ENCODE results near the gene CD200R1L. TPM values are rescaled to one million over a fixed set of nuclear protein-coding genes. Genes with fewer than 3 reads are reported as not detected.

Gene CD200R1L
- total RNA-seq, 1 experiment from 2014 or later = not detected

GRCh38 chr3:112803467-112803866 lies 43.2 kb downstream of the CD200R1L start:
- ChIA-PET CTCF (no interaction called here), POLR2A (no interaction called here)
- Histone ChIP-seq H3K27ac (ENCODE audit: low read length) (no peak overlapping the region), H3K4me3 (ENCODE audit: low read depth in 2 of 2, low read length in 2 of 2) (no peak overlapping the region), H3K27me3 (ENCODE audit: control insufficient read depth, insufficient read depth, low read length) (no peaks in the 10 kb centered on the region), H3K4me1 (ENCODE audit: control insufficient read depth, insufficient read depth, low read length) (no peaks in the 10 kb centered on the region), H3K9me3 (ENCODE audit: control insufficient read depth, insufficient read depth, low read depth, low read length) (no peaks in the 10 kb centered on the region), H3K36me3 (ENCODE audit: control insufficient read depth, insufficient read depth, low read length) (no peaks in the 10 kb centered on the region)
- TF ChIP-seq REST (IDR thresholded peaks at IDR 0.05; ENCODE audit: insufficient read depth in 1 of 2, low read depth in 2 of 2, low read length in 1 of 2) = no peak
- TF ChIP-seq POLR2AphosphoS5 (IDR thresholded peaks at IDR 0.05; ENCODE audit: low read depth, low read length) = no peak
- TF ChIP-seq CTCF (IDR thresholded peaks at IDR 0.05) = no peak
- TF ChIP-seq SIN3A (IDR thresholded peaks at IDR 0.05; ENCODE audit: borderline replicate concordance, insufficient read depth, low read depth, low read length) = no peak
- no peak for TF ChIP-seq TCF7L2 (IDR thresholded peaks at IDR 0.05; ENCODE audit: low read depth, low read length)
- BruUV-seq (replicated peaks) = no TSS peak
- ATAC-seq = no peak
- no peak for DNase-seq (ENCODE audit: low read depth, low spot score)
- intact Hi-C loops (cut with micrococcal nuclease; ENCODE audit: unreplicated experiment) = no loop called here
- in situ Hi-C loops (cut with HindIII; ENCODE audit: low pct_unique_long_range_greater_than_20kb, low sequenced_read_pairs) = no loop called here

- Histone ChIP-seq H3K4me1 (ENCODE audit: control insufficient read depth, insufficient read depth, low read length) (no peaks in the 10 kb centered on the region), H3K36me3 (ENCODE audit: control insufficient read depth, insufficient read depth, low read length) (no peaks in the 10 kb centered on the region), H3K27me3 (ENCODE audit: control insufficient read depth, insufficient read depth, low read length) (no peaks in the 10 kb centered on the region), H3K4me3 (ENCODE audit: low read depth in 2 of 2, low read length in 2 of 2) (no peak overlapping the region), H3K9me3 (ENCODE audit: control insufficient read depth, insufficient read depth, low read depth, low read length) (no peaks in the 10 kb centered on the region), H3K27ac (ENCODE audit: low read length) (no peak overlapping the region)
- POLR2A ChIA-PET = no interaction called here
- ATAC-seq (no peak), DNase-seq (ENCODE audit: low read depth, low spot score) (no peak)
- TF ChIP-seq REST (IDR thresholded peaks at IDR 0.05; ENCODE audit: insufficient read depth in 1 of 2, low read depth in 2 of 2, low read length in 1 of 2) (no peak), CTCF (IDR thresholded peaks at IDR 0.05) (no peak), POLR2AphosphoS5 (IDR thresholded peaks at IDR 0.05; ENCODE audit: low read depth, low read length) (no peak), SIN3A (IDR thresholded peaks at IDR 0.05; ENCODE audit: borderline replicate concordance, insufficient read depth, low read depth, low read length) (no peak)
- BruUV-seq (replicated peaks) = no TSS peak
- intact Hi-C loops (cut with micrococcal nuclease; ENCODE audit: unreplicated experiment) = no loop called here
- CTCF ChIA-PET = no interaction called here
- in situ Hi-C loops (cut with HindIII; ENCODE audit: low pct_unique_long_range_greater_than_20kb, low sequenced_read_pairs) = no loop called here
Measured at GRCh38 chr3:112802338-112802737, 44.3 kb downstream of the CD200R1L start.

Measured in Panc1 (cell line).